ENCODE measurements around the gene SMURF2. TPM values are rescaled to one million over a fixed set of nuclear protein-coding genes. Genes with fewer than 3 reads are reported as not detected.

Gene SMURF2
- total RNA-seq, 1 experiment from 2014 or later = 35.3 TPM

DNA sequence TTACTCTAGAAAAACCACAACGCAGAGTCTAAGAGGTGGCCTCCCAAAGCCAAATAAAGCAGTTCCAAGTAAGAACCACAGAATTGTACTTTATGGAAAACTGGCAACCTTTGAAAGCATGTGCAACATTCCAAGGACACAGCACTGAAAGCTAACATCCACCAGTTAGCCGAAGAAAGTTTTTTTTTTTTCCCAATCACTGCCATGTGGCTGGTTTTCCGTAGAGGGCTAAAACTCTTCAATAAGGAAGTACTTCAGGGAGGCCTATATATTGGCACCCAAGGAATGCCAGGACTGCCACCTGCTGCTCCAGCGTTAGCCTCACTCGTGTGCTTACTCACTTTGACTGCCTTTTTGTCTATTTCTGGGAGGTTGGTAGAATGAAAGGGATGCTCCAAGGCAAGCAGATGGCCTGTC is 130.1 kb downstream of the SMURF2 start:
- no CpG with 5 or more reads among the region's 5 CpGs for WGBS (ENCODE audit: extremely low coverage, insufficient read length, low lambda C conversion rate)
- H3K79me2 ChIP-seq (ENCODE audit: insufficient read depth, low read length) = no peaks in the 10 kb centered on the region

More for the DNA sequence above, 130.1 kb downstream of the SMURF2 start:
- Histone ChIP-seq H3K56ac (ENCODE audit: insufficient read length, low read depth, low read length) (no peak overlapping the region), H2AFZ (ENCODE audit: low read length) (no peak overlapping the region), H3K27me3 (ENCODE audit: insufficient read depth, low read length) (no peaks in the 10 kb centered on the region), H3K4me1 (ENCODE audit: insufficient read depth, low read length) (no peaks in the 10 kb centered on the region), H4K5ac (ENCODE audit: insufficient read length, low read depth, low read length) (no peak overlapping the region), H2BK12ac (ENCODE audit: insufficient read length, low read depth, low read length) (no peak overlapping the region), H3K9me3 (ENCODE audit: control insufficient read depth, low read depth, low read length) (no peaks in the 10 kb centered on the region), H4K8ac (replicated peaks; ENCODE audit: insufficient read length, low read depth, low read length) (no peak overlapping the region), H2BK20ac (ENCODE audit: low read depth, low read length, poor library complexity, severe bottlenecking) (no peak overlapping the region), H4K20me1 (ENCODE audit: control insufficient read depth, insufficient read depth, insufficient read length) (no peaks in the 10 kb centered on the region), H2BK5ac (ENCODE audit: insufficient read length, low read length) (no peak overlapping the region), H2AK5ac (ENCODE audit: insufficient read length, low read length) (no peak overlapping the region), H3K23me2 (ENCODE audit: insufficient read length, low read depth, low read length, poor library complexity, severe bottlenecking) (no peaks in the 10 kb centered on the region), H3K4ac (ENCODE audit: low read depth, low read length) (no peak overlapping the region), H2BK120ac (ENCODE audit: low read depth, low read length, poor library complexity, severe bottlenecking) (no peak overlapping the region), H3T11ph (ENCODE audit: low read length) (no peak overlapping the region), H3K23ac (ENCODE audit: insufficient read length, low read depth, low read length) (no peak overlapping the region), H3K4me2 (ENCODE audit: insufficient read depth, insufficient read length, low read length) (no peak overlapping the region), H2BK15ac (ENCODE audit: low read depth, low read length) (no peak overlapping the region), H4K91ac (ENCODE audit: insufficient read length, low read depth, low read length) (no peak overlapping the region), H3K9ac (ENCODE audit: extremely low read depth, insufficient read length, low read length) (no peak overlapping the region), H3K79me1 (ENCODE audit: insufficient read depth, low read depth, low read length, poor library complexity, severe bottlenecking) (no peaks in the 10 kb centered on the region), H3K18ac (ENCODE audit: insufficient read length, low read depth, low read length) (no peak overlapping the region), H3K14ac (ENCODE audit: insufficient read depth, low read length) (no peak overlapping the region), H3K27ac (ENCODE audit: insufficient read length, low read depth, low read length) (no peak overlapping the region)
- Mint-ChIP-seq H3K4me1 (no peaks in the 10 kb centered on the region), H3K9me3 (no peaks in the 10 kb centered on the region), H3K36me3 (ENCODE audit: insufficient read depth in 1 of 3, low read depth in 3 of 3) (peaks cover 39 to 96% (median 89%) of the 10 kb centered on the region in 3 experiments), H3K4me3 (no peak overlapping the region), H3K27me3 (ENCODE audit: low read depth) (no peaks in the 10 kb centered on the region), H3K27ac (no peak overlapping the region)
- TF ChIP-seq, protein P1, sequence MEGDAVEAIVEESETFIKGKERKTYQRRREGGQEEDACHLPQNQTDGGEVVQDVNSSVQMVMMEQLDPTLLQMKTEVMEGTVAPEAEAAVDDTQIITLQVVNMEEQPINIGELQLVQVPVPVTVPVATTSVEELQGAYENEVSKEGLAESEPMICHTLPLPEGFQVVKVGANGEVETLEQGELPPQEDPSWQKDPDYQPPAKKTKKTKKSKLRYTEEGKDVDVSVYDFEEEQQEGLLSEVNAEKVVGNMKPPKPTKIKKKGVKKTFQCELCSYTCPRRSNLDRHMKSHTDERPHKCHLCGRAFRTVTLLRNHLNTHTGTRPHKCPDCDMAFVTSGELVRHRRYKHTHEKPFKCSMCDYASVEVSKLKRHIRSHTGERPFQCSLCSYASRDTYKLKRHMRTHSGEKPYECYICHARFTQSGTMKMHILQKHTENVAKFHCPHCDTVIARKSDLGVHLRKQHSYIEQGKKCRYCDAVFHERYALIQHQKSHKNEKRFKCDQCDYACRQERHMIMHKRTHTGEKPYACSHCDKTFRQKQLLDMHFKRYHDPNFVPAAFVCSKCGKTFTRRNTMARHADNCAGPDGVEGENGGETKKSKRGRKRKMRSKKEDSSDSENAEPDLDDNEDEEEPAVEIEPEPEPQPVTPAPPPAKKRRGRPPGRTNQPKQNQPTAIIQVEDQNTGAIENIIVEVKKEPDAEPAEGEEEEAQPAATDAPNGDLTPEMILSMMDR (conservative IDR thresholded peaks at IDR 0.05) = no peak
- DNase-seq = no peak
